A673 (cell line): ENCODE results near the gene KMT2D.

Source experiments
- CTCF ChIP-seq: fragments of 300-800, 200-600 bp; sonication (generic); conservative IDR thresholded peaks from 2 replicates; pipeline ENCODE4 v1.5.1; 2017; ENCODE audit warnings: low read depth, mild to moderate bottlenecking, antibody characterized with exemption, low read length, moderate library complexity, mixed read lengths
- EZH2 ChIP-seq: fragments of 200-600 bp; sonication (generic); IDR thresholded peaks from 2 replicates; pipeline ENCODE4 v1.6.1; 2017; ENCODE audit warnings: borderline replicate concordance, low read depth, mild to moderate bottlenecking, mixed read lengths, antibody characterized with exemption, low read length; ENCODE audit not compliant: poor library complexity, severe bottlenecking

GRCh38 chr12:49059045-49059298 is 1.6 kb downstream of the KMT2D start:
- TF ChIP-seq CTCF: no peak
- no peak for TF ChIP-seq EZH2
